LNCAP (cell line): ENCODE measurements around the gene EIF3I.

Source experiments
- CTCF ChIP-seq: fragments of 450-650 bp; IDR thresholded peaks from 2 replicates; pipeline ENCODE4 v1.5.1; 2017; ENCODE audit warnings: mild to moderate bottlenecking

The EIF3I gene

DNA sequence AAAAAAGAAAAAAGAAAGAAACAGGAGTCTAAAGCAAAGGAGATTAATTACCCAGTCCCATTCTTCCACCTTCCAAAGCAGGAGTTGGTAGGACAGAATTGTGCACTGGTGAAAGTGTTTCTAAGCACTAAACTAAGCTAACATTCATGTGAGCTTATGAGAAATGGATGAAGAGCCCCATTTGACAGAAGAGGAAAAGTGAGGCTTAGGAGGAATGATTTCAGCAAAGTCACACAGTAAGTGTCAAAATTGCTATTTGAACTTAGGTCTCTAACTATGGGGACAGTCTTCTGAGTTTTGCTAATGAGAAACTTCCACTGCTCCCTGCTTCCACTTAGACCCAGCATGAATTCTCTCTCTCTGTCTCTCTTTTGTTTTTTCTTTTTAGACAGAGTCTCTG lies 47.5 kb downstream of the EIF3I start:
- TF ChIP-seq CTCF: no peak

- no peak for TF ChIP-seq CTCF
Measured at GRCh38 chr1:32272557-32273390, 50.6 kb downstream of the EIF3I start.

DNA sequence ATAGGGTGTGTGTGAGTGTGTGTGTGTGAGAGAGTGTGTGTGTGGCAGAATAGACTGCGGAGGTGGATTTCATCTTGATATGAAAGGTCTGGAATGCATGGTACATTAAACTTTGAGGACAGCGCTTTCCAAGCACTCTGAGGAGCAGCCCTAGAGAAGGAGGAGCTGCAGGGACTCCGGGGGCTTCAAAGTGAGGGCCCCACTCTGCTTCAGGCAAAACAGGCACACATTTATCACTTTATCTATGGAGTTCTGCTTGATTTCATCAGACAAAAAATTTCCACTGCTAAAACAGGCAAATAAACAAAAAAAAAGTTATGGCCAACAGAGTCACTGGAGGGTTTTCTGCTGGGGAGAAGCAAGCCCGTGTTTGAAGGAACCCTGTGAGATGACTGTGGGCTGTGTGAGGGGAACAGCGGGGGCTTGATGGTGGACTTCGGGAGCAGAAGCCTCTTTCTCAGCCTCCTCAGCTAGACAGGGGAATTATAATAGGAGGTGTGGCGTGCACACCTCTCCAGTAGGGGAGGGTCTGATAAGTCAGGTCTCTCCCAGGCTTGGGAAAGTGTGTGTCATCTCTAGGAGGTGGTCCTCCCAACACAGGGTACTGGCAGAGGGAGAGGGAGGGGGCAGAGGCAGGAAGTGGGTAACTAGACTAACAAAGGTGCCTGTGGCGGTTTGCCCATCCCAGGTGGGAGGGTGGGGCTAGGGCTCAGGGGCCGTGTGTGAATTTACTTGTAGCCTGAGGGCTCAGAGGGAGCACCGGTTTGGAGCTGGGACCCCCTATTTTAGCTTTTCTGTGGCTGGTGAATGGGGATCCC lies 51.4 kb downstream of the EIF3I start:
- no peak for TF ChIP-seq CTCF

GRCh38 chr1:32274646-32275340 lies 52.6 kb downstream of the EIF3I start:
- TF ChIP-seq CTCF: no peak

GRCh38 chr1:32275424-32275823 lies 53.2 kb downstream of the EIF3I start:
- TF ChIP-seq CTCF: no peak

DNA sequence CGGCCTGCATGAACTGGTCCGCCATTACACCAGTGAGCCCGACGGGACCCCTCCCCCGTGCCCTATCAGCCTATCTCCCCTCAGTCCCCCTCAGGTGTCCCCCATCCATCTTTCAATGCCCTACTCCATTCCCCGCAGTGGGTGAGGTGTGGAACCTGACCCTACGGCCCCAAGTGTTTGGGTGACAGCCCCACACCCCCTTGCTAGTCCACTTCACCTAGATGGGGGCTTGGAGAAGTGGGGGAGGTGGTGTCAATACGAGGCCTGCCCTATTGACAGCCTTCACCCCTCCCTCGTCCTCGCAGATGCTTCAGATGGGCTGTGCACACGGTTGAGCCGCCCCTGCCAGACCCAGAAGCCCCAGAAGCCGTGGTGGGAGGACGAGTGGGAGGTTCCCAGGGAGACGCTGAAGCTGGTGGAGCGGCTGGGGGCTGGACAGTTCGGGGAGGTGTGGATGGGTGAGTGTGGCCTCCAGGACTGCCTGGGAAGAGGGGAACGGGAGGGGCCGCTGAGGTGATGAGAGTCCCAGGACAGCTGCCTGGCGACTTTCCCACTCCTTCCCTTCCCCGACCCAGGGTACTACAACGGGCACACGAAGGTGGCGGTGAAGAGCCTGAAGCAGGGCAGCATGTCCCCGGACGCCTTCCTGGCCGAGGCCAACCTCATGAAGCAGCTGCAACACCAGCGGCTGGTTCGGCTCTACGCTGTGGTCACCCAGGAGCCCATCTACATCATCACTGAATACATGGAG lies 54.0 kb downstream of the EIF3I start:
- TF ChIP-seq CTCF: no peak
